Fibroblast of pulmonary artery (primary cell): ENCODE data around the gene PRDM2.
A peak's percentile ranks its signal among the peaks of the same experiment; 100 is the strongest.

Source experiments
- DNase-seq: peaks from one replicate; pipeline ENCODE4 v3.0.0-alpha.2; 2010; ENCODE audit warnings: low read depth
- H3K4me3 ChIP-seq: replicated peaks from 2 replicates; pipeline ENCODE4 v1.5.1; 2011; ENCODE audit warnings: low read depth, mild to moderate bottlenecking, control low read depth, low read length, moderate library complexity
- TF ChIP-seq, protein P1 (sequence below): IDR thresholded peaks from 2 replicates; pipeline ENCODE4 v1.5.1; 2011; ENCODE audit warnings: mild to moderate bottlenecking, control low read depth, low read length, inconsistent platforms; ENCODE audit errors: missing control alignments

Gene PRDM2

DNA sequence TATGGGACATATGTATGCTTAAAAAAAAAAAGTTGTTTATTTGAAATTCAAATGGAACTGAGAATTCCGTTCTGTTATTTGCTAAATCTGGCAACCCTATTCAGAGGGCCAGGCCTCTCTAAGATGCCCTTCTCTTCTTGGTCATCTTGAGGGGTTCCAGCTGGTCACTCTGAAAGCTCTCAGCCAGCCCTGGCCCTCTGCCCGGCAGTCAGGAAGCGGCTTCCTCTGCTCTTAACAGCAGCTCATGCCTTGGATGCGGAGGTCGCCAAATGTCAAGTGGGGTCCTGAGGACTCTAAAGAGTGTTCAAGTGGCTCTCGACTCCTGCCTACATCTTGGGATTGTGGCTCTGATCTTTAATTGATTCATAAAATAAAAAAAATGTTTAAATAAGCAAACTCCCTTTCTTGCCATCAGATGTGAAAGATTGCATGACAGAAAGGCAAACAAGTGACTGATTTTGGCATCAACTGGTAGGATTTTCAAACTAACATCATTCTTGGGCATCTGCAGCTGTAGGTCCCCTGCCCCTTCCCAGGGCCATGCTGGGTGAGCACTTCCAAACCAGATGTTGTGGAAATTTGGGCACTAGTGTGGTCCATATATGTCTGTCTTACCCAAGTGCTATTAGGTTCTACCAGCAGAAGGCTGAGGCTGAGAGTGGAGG is 130.8 kb downstream of the PRDM2 start:
- DNase-seq: peak; percentile 51
- TF ChIP-seq, protein P1, sequence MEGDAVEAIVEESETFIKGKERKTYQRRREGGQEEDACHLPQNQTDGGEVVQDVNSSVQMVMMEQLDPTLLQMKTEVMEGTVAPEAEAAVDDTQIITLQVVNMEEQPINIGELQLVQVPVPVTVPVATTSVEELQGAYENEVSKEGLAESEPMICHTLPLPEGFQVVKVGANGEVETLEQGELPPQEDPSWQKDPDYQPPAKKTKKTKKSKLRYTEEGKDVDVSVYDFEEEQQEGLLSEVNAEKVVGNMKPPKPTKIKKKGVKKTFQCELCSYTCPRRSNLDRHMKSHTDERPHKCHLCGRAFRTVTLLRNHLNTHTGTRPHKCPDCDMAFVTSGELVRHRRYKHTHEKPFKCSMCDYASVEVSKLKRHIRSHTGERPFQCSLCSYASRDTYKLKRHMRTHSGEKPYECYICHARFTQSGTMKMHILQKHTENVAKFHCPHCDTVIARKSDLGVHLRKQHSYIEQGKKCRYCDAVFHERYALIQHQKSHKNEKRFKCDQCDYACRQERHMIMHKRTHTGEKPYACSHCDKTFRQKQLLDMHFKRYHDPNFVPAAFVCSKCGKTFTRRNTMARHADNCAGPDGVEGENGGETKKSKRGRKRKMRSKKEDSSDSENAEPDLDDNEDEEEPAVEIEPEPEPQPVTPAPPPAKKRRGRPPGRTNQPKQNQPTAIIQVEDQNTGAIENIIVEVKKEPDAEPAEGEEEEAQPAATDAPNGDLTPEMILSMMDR: no peak
- no peak overlapping the region for H3K4me3 ChIP-seq

DNA sequence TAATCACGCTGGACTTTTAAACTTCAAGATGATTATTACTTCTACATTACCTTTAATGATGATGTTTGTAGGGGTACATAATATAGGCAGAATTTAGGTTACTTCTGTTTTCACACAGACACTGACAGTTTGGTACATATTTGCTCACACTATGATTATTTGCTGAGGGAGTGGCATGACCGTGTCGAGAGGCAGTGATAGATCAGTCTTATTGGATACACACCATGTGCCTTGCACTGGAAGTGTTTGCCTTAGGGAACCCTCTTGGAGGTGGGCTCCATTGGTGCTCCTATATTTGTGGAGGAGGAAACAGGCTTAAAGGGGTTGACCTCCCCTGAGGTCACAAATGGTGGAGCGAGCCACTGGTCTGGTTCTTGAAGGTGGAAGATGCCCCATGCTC is 132.1 kb downstream of the PRDM2 start:
- no peak overlapping the region for H3K4me3 ChIP-seq
- DNase-seq: no peak
- TF ChIP-seq, protein P1: no peak

DNA sequence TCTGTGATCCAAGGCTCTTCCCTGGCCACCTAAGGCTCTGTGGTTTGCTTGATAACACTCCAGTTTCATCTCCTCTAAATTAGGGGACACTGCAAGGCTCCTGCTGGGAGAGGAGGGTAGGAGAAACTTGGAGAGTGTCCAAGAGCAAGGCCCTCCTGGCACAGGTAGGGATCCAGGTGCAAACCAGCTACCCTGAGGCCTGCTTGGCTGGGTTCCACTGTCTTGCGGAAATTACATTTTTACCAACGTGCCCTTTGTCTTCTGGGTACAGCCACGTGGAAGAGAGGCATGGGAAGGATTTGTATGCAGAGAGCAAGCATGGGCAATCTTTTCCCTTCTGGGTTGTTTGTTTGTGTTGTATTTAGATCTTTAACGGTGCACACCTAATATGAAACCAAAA is 132.5 kb downstream of the PRDM2 start:
- no peak overlapping the region for H3K4me3 ChIP-seq
- TF ChIP-seq, protein P1: no peak
- no peak for DNase-seq

DNA sequence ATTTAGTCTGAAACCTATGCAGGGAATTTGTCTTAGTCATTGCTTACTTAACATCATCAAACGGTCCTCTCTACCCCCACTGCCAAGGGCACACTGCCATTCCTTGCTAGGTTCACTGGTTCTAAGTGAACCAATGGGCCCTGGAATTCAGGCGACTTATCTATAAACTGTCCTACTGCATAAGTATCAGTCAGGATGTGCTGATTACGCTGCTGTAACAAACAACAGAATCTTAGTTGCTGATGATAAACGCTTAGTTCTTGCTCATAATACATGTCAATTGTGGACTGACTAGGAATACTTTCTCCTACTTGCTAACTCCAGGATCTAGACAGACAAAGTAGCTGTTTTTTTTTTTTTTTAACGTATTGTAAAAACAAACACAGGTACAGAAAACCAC is 136.1 kb downstream of the PRDM2 start:
- DNase-seq: no peak
- H3K4me3 ChIP-seq: no peak overlapping the region
- TF ChIP-seq, protein P1: no peak

DNA sequence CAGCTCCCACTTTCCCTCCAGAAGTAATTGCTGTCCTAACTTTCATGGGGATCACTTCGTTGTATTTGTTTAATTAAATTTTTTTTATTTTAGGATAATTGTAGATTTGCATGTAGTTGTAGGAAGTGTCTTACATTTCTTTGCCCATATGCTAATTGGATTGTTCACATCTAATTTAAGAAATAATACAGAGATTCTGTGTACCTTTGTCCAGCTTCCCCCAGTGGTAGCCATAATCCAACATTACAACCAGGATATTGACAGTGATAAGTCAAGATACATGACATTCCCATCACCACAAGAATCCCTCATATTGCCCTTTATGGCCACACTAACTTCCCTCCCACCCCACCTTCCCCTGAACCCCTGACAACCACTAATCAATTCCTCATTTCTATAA is 136.6 kb downstream of the PRDM2 start:
- no peak overlapping the region for H3K4me3 ChIP-seq
- TF ChIP-seq, protein P1: no peak
- DNase-seq: no peak

DNA sequence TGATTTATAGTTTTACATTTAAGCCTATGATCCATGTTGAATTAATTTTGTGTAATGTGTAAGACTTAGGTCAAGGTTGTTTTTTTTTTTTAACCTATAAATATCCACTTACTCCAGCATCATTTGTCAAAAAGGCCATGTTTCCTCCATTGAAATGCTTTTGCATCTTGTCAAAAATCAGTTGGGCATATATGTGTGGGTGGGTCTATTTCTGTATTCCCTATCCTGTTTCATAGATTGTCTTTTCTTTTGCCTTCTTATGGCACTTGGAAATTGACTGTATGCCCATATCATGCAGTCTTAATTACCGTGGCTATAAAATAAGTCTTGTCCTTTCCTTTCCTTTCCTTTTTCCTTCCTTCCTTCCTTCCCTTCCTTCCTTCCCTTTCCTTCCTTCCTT is 138.2 kb downstream of the PRDM2 start:
- H3K4me3 ChIP-seq: no peak overlapping the region
- DNase-seq: no peak
- TF ChIP-seq, protein P1: no peak

DNA sequence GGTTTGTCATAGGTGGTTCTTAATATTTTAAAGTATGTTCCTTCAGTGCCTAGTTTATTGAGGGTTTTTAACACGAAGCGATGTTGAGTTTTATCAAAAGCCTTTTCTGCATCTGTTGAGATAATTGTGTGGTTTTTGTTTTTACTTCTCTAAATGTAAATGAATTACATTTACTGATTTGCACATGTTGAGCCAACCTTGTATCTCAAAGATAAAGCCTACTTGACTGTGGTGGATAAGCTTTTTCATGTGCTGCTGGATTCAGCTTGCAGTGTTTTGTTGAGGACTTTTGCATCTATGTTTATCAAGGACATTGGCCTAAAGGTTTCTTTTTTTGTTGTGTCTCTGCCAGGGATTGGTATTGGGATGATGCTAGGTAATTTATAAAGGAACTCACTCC is 142.5 kb downstream of the PRDM2 start:
- DNase-seq: no peak
- H3K4me3 ChIP-seq: no peak overlapping the region
- TF ChIP-seq, protein P1: no peak
